ENCODE data around the gene ZNF628.
"Not testable (repeated sequence)": the region's sequence is repeated elsewhere in the genome, so short reads cannot be mapped to it uniquely, and the experiment has no call there.

The ZNF628 gene

GRCh38 chr19:55484593-55485438 lies 8.4 kb downstream of the ZNF628 start, which contains the start of gene NAT14:
Gene NAT14, plus strand, starts transcription at chr19:55485188. Its CDS starts 521 bp downstream, at chr19:55485709.
- peak; percentile 86 for DNase-seq

- no peak for DNase-seq
These were observed 9.1 kb downstream of the ZNF628 start for GRCh38 chr19:55485439-55486011.

- no peak for DNase-seq
These were observed 9.9 kb downstream of the ZNF628 start for GRCh38 chr19:55486043-55486970.

- peak; percentile 81 for DNase-seq
These were observed 10.8 kb downstream of the ZNF628 start for GRCh38 chr19:55486971-55487923.

GRCh38 chr19:55487924-55488687 lies 11.7 kb downstream of the ZNF628 start, which contains the start of gene SSC5D:
Gene SSC5D, plus strand, starts transcription at chr19:55488436. Its CDS starts 154 bp downstream, at chr19:55488590.
- DNase-seq, result no peak

- DNase-seq, result no peak
These were observed 12.7 kb downstream of the ZNF628 start for GRCh38 chr19:55488986-55489710.

- no peak for DNase-seq
These were observed 13.5 kb downstream of the ZNF628 start for GRCh38 chr19:55489711-55490477.

- DNase-seq, result no peak
These were observed 14.3 kb downstream of the ZNF628 start for GRCh38 chr19:55490478-55491432.

GRCh38 chr19:55491546-55492360 lies 15.3 kb downstream of the ZNF628 start:
- no peak for DNase-seq

GRCh38 chr19:55492362-55492944 lies 16.0 kb downstream of the ZNF628 start:
- DNase-seq, result no peak

- DNase-seq, result no peak
These were observed 16.7 kb downstream of the ZNF628 start for GRCh38 chr19:55493052-55493644.

- DNase-seq, result no peak
These were observed 17.3 kb downstream of the ZNF628 start for GRCh38 chr19:55493645-55494171.

GRCh38 chr19:55494172-55494761 lies 17.9 kb downstream of the ZNF628 start:
- DNase-seq, result no peak

- DNase-seq, result no peak
These were observed 19.4 kb downstream of the ZNF628 start for GRCh38 chr19:55495646-55496349.

GRCh38 chr19:55496820-55497219 lies 20.4 kb downstream of the ZNF628 start:
- not testable (repeated sequence) for DNase-seq

Measured in activated effector memory CD4-positive, alpha-beta T cell treated with anti-CD3 and anti-CD28 coated beads, Interleukin-2, amount 50 U/mL, for 16 hours (primary cell).